Fibroblast of the conjunctiva (primary cell): Measurements from ENCODE around the gene PSD2.

ENCODE experiments used
- DNase-seq: peaks from one replicate; pipeline ENCODE4 v3.0.0-alpha.2; 2010; ENCODE audit warnings: low read depth

PSD2 gene

DNA sequence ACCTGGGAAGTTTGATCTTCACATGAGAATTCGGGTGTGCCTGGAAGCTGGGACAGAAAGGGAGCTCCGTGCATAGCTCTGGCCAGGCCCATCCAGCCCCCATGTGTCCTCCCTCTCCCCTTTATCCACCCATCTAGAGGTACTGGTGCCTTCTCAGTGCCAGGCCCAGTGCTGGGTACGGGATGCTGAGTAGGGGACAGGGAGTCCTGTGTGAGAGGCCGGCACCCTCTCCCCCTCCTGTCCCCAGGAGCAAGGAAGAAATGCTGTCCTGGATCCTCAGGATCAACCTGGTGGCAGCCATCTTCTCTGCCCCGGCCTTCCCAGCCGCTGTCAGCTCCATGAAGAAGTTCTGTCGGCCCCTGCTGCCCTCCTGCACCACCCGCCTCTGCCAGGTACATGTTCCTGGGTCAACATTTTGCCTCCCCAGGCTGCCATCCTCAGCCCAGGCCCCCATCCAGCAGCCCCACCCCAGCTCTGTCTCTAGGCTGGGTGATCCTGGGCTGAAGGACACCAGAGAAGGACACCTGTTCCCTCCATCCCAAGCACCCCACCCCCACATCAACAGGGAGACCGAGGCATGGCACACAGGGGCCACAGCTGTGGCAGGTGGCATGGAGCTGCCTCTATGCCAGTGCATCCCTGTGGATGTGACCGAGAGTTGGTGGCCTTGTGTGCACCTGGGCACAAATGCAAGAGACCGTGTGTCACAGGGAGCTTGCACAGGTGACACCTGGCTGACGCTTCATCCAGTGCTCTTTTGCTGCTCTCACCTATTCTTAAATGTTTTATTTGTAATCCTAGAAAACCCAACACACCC lies 43.0 kb downstream of the PSD2 start:
- DNase-seq, result no peak

DNA sequence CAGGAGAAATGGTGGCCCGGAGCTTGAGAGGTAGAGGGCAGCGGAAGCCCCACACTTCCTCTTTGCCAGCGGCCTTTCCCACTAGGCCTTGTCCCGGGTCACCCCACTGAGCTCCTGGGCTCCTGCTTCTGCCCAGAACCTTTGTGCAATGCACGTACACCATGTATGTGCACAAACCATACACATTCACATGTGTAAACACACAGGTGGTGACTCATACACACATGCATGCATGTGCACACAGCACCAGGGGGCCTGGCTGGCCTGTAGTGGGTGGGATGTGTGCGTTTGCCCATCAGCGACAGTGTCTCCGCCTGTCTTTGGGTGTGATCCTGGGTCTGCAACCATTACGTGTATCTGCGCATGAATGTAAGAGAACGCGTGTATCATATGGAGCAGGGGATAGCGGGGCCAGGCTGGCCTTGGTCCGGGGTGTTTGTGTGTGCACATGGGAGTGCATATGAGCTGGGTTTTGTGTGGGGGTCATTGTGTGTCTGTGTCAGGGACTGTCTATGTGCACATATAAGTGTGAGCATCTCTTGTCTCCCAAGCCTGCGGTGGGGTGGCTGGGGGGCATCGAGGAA lies 43.7 kb downstream of the PSD2 start:
- no peak for DNase-seq

DNA sequence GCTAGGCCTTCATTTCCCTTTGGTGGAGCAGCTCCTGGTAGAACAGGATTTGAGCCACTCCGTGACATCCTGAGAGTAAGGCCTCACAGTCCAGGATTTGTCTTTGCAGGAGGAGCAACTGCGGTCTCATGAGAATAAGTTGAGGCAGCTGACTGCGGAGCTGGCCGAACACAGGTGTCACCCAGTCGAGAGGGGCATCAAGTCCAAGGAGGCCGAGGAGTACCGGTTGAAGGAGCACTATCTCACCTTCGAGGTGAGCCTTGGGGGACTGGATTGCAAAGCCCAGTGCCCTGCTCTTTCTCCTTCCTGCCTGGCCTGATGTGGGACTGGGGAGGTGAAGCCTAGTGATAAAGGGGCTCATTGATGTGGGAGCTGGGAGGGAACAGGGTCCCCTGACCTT lies 44.3 kb downstream of the PSD2 start:
- DNase-seq, result no peak

DNA sequence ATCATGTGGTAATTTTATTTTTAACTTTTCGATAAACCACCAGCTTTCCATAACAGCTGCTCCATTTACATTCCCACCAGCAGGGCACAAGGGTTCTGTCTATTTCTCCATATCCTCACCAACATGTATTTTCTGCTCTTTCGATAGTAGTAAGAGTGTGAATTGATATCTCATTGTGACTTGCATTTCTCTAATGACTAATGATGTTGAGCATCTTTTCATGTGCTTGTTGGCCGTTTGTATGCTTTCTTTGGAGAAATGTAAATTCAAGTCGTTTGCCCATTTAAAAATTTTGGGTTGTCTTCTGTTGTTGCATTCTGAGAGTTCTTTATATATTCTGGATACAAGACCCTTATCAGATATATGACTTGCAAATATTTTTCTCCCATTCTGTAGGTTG lies 45.9 kb downstream of the PSD2 start:
- DNase-seq, result no peak

DNA sequence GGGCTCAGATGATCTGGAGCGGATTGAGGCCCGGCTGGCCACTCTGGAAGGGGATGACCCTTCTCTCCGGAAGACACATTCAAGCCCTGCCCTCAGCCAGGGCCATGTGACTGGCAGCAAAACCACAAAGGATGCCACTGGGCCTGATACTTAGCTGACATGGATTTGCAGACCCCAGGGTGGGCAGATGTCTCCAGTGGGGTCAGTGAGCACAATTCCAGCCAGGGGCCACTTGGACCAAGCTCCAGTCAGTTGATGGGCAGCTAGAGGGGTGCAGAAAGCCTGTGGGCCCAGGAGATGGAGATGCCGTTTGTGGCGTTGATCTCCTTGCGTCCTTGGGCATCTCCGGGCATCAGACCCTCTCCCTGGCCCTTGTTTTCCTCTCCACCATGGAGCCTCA lies 46.7 kb downstream of the PSD2 start:
- DNase-seq, result no peak

DNA sequence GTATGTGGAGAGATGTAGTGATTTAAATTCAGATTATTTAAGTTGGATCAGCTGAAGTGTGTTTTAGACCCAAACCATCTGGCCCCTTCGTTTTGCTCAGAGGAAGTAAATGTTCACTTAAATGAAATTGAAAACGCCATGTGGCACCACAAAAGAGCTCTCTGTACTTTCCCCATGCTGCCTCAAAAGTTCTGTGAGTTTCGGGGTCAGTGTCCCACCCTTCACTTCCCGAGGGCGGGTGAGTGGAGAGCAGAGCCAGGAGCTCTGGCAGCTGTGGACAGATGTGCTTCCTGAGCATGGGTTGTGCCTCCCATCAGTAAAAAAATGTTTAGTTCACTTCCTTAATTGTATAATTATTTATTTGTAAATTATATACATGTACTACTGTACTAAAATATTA lies 48.4 kb downstream of the PSD2 start:
- DNase-seq, result no peak

DNA sequence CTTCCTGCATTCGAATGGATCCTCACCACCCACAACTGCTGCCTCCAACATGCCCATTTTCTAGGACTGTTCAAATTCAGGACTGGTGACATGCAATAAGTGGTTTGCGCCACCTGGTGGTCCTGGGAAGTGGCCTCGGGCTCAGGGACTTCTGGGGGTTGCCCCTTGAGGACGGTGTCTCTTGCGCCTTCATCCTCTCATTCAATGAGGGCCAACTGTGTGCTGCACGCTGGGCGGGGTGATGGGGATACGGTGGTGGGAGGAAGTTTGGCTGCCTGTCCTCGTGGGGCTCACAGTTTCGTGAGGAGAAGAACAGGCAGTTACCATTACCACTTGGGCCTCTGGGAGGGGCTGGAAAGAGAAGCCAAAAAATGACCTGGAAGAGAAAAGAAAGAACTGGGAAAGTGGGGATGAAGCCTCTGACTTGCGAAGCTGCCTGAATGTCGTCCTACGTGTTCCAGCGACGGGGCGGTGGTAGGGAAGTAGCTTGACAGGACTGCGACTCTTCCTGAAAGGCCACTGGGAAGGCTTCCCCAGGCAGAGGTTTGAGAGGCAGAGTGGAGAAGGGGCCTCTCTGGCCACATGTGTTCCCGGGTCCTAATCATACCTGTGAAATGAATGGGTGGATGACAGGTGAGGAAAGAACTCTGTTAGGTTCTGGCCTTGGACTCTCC lies 49.0 kb downstream of the PSD2 start:
- peak; percentile 51 for DNase-seq

DNA sequence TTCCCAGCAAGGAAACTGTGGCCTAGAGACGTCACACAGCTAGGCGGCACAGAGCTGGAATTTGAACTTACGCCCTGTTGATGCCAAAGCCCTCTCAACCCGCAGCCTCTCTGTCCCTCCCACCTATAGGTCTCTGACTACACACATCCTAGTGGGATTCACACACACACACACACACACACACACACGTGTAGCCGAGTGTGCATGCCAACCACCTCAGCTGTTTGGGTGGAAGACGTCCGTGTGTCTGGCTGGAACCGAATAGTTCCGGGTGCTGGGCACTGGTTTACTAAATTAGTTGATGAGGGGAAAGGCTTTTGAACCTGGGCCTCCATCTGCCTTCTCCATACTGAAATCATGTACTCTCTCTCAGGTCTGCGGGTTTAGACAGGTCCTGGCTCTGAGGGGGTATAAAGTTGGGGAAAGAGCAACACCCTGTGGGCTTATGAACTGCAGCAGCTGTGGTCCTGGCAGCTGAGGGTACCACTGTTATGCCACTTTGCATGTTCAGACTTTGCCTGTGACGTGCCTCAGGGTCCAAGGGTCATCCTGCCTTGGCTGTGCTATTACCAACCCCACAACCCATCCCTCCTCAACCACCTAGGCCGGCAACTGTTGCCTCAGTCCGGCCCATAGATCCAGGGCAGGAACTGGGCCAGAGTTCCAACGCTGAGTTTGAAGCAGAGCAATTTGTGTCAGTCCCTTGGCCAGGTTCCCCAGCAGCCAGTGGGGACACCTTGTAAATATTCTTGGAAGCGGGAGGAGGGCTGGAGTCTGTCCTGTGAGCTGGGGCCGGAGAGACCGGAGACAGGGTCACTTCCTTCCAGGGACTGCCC lies 50.5 kb downstream of the PSD2 start:
- DNase-seq, result no peak

DNA sequence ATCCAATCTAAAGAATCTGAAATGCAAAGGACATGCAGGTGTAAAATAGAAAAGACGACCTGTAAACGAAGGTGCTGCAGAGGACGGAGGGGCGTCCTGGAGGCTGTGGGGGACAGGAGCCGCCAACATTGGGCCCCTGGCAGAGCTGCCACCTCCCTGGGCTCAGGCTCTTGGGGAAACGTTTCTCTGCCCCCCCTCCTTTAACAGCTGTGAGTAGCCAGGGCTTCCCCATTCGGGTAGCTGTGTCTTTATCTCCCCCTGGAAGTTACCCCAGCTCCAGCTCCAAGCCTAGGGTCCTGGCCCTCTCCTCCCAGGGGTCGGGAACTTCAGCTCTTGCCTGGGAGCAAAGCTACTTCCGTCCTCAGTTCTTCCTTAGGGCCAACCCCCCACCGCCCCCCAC lies 51.5 kb downstream of the PSD2 start:
- no peak for DNase-seq

DNA sequence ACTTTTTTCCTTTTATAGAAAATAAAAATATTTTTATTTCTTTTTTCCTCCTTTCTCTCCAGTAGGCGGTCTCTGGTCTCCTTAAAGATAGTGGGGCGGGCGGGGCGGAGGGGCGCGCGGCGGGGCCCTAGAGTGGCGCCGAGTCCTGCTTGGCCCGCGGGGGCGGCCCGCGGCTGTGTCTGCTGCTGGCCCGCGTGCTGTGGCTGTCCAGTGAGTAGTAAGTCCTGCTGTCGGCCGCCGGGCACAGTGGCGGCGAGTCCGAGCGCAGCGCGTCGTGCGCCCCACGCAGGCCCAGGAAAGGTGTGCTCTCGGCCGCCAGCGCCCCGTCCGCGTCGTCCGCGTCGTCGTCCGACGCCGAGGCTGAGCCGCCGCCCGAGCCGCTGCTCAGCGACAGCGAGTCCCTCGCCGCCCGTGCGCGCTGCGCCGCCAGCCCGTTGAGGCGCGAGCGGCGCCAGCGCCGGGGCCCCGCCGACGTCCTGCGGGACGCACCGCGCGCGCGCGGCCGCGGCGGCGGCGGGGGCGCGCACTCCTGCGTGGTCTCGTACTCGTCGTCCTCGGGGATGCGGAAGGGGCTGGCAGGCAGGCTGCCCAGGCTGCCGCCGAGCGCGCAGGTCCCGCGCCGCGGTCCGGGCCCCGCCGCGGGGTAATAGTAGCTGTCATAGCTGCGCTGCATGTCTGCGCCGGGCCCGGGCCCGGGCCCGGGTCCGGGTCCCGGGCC lies 52.3 kb downstream of the PSD2 start:
- no peak for DNase-seq

DNA sequence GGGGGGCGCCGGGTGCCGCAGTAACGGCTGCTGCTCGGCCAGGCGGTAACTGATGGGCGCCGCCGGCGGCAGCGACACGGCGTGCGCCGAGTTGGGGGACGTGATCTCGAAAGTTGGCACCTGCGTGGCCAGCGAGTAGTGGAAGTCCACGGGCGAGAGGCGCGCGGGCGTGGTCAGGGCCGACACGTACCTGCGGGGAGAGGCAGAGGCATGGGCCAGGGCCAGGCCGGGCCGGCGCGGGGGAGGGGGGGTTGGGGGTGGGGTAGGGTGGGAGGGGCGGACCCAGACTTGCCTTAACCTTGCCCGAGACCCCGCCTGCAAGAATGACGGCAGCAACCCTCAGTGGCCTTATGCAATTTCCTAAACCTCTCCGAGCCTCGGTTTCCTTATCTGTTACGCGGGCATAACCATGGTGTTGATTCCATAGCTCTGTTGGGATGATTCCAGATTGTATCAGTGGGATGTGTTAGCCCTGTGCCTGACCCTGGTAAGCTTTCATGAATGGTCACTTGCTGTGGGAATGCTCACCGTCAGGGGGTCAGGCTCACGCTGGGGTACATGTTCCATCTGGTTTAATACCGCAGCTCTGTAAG lies 53.0 kb downstream of the PSD2 start:
- no peak for DNase-seq

DNA sequence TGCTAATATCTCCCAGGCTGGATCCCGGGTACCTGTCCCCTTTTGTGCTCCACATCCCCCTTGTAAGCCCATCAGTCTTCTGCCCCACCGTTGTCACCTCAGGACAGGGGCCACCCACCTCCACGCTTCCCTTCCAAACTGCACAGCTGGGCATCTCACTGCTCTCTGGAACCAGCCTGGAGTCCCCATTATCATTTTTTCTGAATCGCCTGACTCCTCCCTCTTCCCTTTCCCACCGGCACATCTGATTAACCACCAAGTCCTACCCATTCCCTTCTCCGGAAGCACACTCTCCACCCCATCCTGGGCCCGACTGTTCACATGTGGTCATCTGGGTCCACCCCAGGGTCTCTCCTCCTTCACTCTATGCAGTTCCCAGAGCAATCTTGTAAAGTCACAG lies 53.9 kb downstream of the PSD2 start:
- DNase-seq, result no peak

DNA sequence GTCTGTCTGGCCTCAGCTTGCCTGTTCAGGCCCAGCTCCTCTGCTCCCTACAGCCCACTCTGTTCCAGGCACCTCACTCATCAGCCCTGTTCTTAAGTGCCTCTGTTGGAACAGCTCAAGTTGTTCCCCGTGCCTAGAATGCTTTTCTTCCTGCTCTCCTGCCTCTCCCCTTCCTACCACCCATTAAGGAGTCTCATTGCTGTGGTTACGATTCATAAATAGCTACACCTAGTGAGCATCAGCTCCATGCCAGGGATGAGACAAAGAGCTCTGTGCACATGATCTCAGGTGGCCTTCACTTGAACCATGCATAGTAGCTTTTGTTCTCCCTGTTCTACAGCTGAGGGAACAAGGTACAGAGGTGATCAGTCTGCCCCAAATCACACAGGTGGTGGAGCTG lies 54.3 kb downstream of the PSD2 start:
- DNase-seq, result no peak

DNA sequence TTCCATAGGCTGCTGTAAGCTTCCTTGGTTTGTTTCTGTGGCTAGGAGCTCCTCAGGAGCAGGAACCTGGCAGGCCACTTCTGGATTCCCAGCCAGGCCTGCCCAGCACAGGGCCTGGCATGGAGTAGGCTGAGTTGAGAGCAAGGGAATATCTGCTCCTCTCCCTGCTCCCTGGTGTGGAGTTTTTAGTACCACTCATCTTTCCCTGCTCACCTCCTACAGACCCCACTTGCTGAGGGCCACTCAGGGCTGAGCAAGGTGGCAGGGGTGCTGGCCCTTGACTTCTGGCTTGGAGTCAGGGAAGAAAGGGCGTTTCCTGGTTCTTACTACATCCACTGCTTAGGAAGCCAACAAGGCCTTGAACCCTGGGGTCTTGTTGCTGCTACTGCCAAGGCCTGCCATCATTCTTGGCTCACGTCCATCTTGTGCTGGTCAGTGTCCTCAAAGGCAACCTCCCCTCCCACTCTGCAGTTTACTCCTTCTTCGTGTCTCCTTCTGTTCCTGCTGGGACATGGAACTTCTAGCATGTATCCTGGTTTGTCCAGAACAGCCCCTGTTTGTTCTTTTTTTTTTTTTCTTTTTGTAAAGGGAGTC lies 54.9 kb downstream of the PSD2 start:
- DNase-seq, result no peak

DNA sequence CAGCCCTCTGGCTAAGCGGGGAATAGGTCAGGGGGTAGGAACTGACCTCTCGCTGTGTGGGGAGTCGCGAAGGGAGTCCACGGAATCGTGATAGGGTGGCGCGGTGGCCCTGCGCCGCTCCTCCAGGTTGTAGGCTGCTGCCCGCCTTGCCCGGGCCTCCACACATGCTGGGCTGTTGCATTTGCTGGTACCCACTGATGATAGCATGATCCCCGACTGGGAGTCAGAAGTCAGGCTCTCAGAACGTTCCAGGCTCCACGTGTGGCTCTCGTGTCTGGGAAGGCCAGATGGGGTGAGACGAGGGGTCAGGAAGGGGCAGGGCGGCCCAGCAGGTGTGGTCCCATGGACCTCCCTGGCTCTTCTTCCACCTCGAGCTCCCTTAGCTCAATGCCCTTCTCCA lies 56.0 kb downstream of the PSD2 start:
- no peak for DNase-seq

DNA sequence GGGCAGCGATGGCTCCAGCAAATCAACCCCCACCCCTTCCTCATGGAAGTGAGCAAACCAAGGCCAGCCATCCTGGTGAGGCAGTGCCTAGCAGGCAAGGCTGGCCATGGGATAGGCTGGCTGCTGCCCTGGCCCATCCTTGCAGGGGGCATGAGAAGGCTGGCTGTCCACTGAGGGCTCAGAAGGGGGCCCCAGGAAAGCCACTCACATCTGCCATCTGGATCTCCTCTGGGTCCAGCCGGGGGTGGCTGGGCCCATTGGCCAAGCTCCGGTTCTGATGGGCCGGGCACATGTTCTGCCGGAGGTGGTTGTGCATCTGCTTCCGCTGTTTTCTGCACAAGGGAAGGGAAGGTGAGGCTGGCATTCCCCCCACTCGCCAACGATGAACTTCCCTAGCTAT lies 57.1 kb downstream of the PSD2 start:
- no peak for DNase-seq

DNA sequence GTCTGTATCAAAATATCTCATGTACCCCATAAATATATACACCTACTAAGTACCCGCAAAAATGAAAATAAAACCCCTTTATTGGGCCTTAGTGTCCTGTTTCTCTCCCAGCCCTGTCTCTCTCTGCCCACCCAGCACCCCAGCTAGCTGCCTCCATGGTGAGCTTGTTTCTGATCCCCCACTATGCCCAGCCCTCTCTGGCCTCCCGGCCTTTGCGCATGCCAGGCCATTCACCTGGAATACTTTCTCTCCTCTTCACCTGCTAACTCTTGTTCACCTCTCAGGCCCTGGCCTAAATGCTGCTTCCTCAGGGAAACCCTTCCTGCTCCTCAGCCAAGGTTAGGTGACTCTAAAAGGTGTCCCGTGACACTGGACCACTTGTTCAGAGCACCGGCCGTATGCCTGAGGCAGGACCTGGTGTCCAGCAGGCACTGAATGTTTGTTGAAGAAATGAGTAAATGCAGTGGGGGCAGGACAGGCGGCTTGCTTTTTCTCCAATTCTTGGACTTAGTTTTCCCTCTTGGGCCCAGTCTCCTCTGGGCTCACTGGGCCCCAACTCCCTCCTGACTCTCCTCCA lies 58.5 kb downstream of the PSD2 start:
- DNase-seq, result no peak

DNA sequence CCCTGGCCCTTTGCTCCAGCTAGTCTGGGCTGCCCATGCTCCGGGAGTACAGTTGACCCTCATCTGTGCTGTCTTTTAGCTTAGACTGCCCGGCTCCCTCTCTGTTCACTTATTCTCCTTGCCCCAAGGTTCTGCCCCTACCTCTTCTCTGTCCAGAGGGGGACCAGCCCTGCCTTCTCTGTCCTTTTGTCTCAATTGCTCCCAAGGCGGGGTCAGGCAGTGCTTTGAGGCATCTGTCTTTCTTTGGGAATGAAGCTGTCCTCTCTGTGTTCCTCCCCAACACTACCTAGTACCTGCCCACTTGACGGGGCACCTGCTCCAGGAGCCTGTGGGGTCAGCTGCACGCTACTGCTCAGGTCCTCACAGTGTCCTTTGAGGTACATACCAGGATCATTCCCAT lies 59.3 kb downstream of the PSD2 start:
- no peak for DNase-seq

DNA sequence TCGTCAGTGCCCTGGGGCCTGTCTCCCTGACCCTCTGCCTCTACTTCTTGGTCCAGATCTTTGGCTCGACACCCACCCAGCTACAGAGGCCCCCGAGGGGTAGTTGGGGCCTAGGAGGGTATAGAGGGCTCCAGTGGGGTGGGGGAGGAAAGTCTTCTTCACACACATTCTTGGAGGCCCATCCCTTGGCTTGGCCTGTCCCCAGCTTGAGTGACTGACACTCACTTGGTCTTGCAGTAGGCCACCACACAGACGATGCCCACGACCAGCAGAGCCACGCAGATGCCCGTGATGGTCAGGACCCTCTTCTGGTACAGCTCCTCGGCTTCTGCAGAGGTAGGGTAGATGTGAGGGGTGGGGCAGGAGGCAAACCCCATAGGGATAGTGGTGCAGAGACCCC lies 59.8 kb downstream of the PSD2 start:
- DNase-seq, result no peak

DNA sequence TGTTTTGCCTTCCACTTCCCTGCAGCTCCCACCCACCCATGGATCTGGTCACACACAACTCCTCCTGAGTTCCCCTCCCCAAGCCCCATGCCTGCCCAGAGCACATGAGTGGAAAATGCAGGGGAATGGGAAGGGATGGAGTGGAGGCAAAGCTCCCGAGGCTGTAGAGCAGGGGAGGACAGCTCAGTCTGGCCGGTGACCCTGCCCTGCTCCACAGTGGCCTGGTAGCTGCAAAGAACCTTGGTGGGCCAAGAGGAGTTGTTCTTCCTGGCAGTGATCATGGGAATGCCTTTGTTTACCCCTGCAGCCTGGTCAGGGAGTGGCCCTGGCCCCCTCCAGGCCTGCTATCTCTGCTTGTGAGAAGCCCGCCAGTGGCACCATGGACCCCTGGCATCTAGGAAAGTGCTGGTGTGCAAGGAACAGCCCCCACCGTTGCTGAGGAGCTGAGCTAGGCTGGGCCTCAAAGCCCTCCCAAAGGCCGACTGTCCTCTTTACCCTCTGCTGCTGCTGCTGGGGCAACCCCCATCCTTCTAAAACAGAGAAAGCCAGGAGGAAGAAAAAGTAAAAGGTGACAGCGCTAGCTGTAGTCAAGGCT lies 60.4 kb downstream of the PSD2 start:
- no peak for DNase-seq
